Esophagus (tissue), 2 donors: ENCODE measurements around the gene ADGRG1. TPM values are rescaled to one million over a fixed set of nuclear protein-coding genes. Genes with fewer than 3 reads are reported as not detected.

ENCODE experiments used
- H3K27ac ChIP-seq, 2 donors: one replicate each; pipeline ENCODE4 v1.5.1; 2013; ENCODE audit warnings: low read depth in 2 of 2, mild to moderate bottlenecking in 2 of 2, inconsistent platforms in 1 of 2, low read length in 1 of 2, moderate library complexity in 1 of 2
- H3K27me3 ChIP-seq, 2 donors: one replicate each; pipeline ENCODE4 v1.6.1; 2013; ENCODE audit warnings: low read length in 2 of 2, control low read depth in 1 of 2, mild to moderate bottlenecking in 1 of 2; ENCODE audit not compliant: insufficient read depth in 2 of 2, control insufficient read depth in 1 of 2
- H3K36me3 ChIP-seq, 2 donors: one replicate each; pipeline ENCODE4 v1.6.1; 2013; ENCODE audit warnings: low read length in 1 of 2; ENCODE audit not compliant: control insufficient read depth in 2 of 2, insufficient read depth in 2 of 2
- H3K4me1 ChIP-seq, 2 donors: one replicate each; pipeline ENCODE4 v1.6.1; 2013; ENCODE audit warnings: low read length in 1 of 2; ENCODE audit not compliant: control insufficient read depth in 2 of 2, insufficient read depth in 2 of 2
- H3K4me3 ChIP-seq, 2 donors: one replicate each; pipeline ENCODE4 v1.5.1; 2013; ENCODE audit warnings: low read length in 2 of 2, mild to moderate bottlenecking in 2 of 2, low read depth in 1 of 2, moderate library complexity in 1 of 2
- H3K9me3 ChIP-seq, 2 donors: one replicate each; pipeline ENCODE4 v1.6.1; 2013; ENCODE audit warnings: mild to moderate bottlenecking in 2 of 2, low read depth in 1 of 2, low read length in 1 of 2, moderate library complexity in 1 of 2; ENCODE audit not compliant: control insufficient read depth in 2 of 2, insufficient read depth in 1 of 2
- WGBS, 2 donors: extraction: QIAGEN DNeasy Blood & Tissue Kit; methylation state at CpG; one replicate each; pipeline ENCODE4 v1.1.7; 2013; 5-methylcytosine and 5-hydroxymethylcytosine counted together
- polyA plus RNA-seq, 2 donors: library from polyadenylated mRNA; stranded (reverse); fragments of 200-250 nt; gene quantifications; one replicate each; pipeline ENCODE4 v1.2.3, GENCODE V29; 2013
- donor health status: healthy with polysubstance abuse.
- donor health status: Bipolar disorder and iron deficiency.

ADGRG1 gene
- polyA plus RNA-seq, 2 donors: 30.9 to 31.1 TPM

DNA sequence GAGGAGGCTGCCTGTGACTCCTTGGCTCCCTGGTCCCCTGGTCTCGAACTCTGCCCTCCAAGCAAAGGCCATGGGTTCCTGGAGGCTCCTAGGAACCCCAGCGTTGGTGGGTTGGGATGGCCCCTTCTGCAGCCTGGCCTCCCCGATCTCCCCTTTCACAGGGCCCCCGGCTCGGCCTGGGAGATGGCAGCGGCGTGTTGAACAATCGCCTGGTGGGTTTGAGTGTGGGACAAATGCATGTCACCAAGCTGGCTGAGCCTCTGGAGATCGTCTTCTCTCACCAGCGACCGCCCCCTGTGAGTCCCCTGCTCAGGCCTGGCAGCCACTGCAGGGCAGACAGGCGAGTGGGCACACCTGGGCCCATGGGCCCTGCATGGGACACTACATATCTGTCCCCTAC lies 50.6 kb downstream of the ADGRG1 start:
- H3K27me3 ChIP-seq: no peaks in the 10 kb centered on the region
- H3K36me3 ChIP-seq: no peaks in the 10 kb centered on the region
- H3K4me1 ChIP-seq: peaks cover 0 to 2% of the 10 kb centered on the region in 2 donors
- no peak overlapping the region for H3K4me3 ChIP-seq
- H3K27ac ChIP-seq: no peak overlapping the region
- 91 to 93% methylated on average over 12 of the region's 12 CpGs for WGBS, 2 donors
- H3K9me3 ChIP-seq: no peaks in the 10 kb centered on the region

DNA sequence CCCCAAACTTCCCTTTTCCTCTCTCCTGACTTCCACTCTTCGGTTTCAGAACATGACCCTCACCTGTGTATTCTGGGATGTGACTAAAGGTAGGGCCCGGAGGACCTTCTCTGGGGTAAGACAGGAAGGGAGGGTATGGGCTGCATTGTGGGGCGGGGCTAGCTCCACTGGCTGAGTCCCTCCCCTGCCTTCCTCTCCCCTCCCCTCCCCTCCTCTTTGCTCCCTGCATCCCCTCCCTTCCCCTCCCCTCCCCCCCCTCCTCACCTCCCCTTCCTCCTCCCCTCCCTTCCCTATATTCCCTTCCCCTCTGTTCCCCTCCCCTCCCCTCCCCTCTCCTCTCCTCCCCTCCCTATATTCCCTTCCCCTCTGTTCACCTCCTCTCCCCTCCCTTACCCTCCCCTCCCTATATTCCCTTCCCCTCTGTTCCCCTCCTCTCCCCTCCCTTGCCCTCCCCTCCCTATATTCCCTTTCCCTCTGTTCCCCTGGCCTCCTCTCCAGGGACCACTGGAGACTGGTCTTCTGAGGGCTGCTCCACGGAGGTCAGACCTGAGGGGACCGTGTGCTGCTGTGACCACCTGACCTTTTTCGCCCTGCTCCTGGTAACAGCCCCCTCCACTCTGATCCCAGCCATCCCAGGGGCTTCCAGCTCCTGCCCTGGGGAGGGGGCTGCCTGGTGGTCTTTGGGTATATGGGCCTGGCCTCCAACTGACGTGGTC lies 51.5 kb downstream of the ADGRG1 start:
- Histone ChIP-seq H3K4me3 (no peak overlapping the region), H3K9me3 (no peaks in the 10 kb centered on the region), H3K36me3 (no peaks in the 10 kb centered on the region), H3K27me3 (no peaks in the 10 kb centered on the region), H3K4me1 (peaks cover 0 to 2% of the 10 kb centered on the region in 2 donors), H3K27ac (no peak overlapping the region)
- 70 to 84% methylated on average over 7 of the region's 7 CpGs for WGBS, 2 donors

DNA sequence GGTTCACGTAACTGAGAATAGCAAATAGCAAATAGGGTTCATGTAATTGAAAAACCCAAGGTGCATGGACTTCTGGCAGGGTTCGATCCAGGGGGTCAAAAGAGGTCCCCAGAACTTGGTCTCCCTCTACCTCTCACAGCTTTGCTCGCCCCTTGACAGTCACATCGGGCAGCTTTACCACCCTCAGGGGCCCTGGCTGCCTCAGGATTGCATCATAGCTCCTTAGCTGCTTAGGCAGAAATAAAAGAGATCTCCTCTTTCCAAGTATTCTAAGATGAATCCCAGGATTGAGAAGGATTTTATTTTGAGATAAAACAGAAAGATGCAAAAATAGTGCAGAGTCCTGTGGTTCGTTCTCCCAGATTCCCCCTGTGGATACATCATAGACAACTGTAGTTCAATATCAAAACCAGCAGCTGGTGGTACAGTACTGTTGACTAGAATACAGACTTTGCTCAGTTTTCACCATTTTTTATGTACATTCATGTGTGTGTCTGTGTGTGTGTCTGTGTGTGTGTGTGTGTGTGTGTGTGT lies 52.5 kb downstream of the ADGRG1 start:
- Histone ChIP-seq H3K27me3 (no peaks in the 10 kb centered on the region), H3K27ac (no peak overlapping the region), H3K4me3 (no peak overlapping the region), H3K4me1 (peaks cover 0 to 2% of the 10 kb centered on the region in 2 donors), H3K9me3 (no peaks in the 10 kb centered on the region), H3K36me3 (no peaks in the 10 kb centered on the region)
- 76 to 81% methylated on average over 5 of the region's 5 CpGs for WGBS, 2 donors

DNA sequence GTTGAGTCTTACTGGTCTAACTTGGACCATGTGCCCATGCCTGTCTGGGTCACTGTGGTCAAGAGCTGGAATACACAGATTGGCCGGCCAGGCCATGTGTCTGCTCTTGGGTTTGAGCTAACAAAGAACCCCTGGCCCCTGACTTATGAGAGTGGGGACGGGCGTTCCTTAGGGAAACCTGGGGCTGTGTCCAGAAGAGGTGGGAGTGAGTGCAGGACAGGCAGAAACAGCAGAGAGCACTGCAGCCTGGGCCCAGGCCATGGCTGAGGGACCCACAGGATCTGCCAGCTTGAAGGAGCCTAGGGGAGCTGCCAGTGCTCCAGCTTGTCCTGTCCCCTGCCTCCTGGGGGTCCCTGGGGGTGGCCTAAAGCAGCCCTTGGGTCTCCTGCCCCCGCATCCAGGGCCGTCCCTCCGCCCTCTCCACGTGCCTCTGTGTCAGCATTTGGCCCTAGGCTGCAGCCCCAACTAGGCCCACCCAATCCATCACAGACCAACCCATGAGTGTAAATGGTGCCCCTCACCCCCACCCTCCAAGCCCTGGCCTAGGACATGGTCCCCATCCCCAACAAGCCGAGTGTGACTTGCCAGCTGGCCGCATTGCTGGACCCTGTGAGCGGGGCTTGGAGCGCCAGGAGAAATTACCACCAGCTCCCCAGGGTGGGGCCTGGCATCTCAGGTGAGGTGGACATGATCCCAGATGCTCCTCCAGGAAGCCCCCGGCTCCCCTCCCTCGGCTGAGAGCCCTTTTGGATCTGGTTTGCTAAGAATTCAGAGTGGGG lies 53.7 kb downstream of the ADGRG1 start:
- H3K27ac ChIP-seq: no peak overlapping the region
- H3K36me3 ChIP-seq: no peaks in the 10 kb centered on the region
- WGBS, 2 donors: 94 to 96% methylated on average over 13 of the region's 13 CpGs
- H3K4me1 ChIP-seq: peaks cover 0 to 2% of the 10 kb centered on the region in 2 donors
- H3K4me3 ChIP-seq: no peak overlapping the region
- no peaks in the 10 kb centered on the region for H3K9me3 ChIP-seq
- no peaks in the 10 kb centered on the region for H3K27me3 ChIP-seq

DNA sequence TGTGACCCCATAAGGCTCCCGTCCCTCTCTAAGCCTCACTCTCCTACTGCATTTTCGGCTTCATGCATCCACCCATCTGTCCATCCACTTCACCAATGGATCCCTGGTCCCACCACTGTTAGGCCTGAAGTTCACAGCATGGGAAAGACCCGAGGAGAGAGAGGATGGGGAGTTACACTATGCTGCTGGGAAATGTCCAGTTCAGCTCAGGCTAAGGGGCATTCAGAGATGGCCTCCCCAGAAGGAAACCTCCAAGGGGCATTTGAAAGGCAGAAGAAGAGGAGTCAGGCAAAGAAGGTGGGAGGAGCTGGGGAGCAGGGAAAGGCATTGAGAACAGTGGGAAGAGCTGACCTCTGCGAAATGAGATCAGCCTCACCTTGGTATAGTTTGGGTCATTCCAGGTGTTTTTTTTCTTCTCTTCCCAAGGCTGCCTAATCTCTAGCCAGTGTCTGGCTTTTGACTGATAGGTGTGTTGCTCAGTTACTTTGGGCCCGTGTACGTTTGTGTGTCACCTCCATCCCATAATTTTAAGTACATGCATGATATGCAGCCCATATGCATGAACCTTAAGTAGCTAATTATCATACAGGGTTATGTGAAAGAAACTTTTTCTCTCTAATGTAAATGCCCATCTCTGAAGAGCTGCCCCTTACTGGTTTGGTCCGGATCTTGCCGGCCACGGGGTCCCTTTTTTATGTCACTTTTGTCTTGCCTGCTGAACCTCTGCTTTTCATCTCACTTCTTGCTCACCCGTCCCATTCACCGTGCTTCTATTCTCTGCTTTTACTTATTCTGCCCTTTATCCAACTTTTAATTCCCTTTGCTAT lies 54.6 kb downstream of the ADGRG1 start:
- Histone ChIP-seq H3K4me1 (no peaks in the 10 kb centered on the region), H3K36me3 (no peaks in the 10 kb centered on the region), H3K4me3 (no peak overlapping the region), H3K27me3 (no peaks in the 10 kb centered on the region), H3K9me3 (no peaks in the 10 kb centered on the region), H3K27ac (no peak overlapping the region)
- 88 to 89% methylated on average over 11 of the region's 11 CpGs for WGBS, 2 donors

DNA sequence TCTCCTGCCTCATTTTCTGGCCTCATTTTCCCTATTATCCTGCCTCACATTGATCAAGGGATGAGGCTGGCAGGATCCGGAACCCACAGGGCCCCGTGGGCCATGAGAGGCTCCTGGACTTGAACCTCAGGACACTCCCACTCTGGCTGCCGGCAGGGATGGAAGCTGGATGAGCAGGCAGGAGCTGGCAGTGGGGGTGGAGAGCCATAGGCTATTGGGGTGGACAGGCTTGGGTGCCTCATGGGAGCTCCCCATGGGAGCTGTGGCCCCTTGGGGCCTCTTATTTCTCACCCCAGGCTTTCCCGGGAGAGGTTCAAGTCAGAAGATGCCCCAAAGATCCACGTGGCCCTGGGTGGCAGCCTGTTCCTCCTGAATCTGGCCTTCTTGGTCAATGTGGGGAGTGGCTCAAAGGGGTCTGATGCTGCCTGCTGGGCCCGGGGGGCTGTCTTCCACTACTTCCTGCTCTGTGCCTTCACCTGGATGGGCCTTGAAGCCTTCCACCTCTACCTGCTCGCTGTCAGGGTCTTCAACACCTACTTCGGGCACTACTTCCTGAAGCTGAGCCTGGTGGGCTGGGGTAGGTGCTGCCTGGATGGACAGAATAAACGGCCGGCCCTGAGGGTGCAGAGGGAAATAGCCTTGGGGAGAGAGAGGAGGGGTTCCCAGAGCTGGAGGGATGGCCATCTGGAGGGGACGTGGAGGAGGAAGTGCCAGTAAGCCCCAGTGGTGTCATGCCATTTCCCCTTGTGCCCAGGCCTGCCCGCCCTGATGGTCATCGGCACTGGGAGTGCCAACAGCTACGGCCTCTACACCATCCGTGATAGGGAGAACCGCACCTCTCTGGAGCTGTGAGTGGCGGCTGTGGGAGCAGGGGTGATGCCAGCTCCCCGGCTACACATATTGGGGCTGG lies 55.5 kb downstream of the ADGRG1 start:
- Histone ChIP-seq H3K9me3 (no peaks in the 10 kb centered on the region), H3K4me3 (no peak overlapping the region), H3K27me3 (no peaks in the 10 kb centered on the region), H3K27ac (no peak overlapping the region), H3K36me3 (no peaks in the 10 kb centered on the region), H3K4me1 (no peaks in the 10 kb centered on the region)
- WGBS, 2 donors: 87 to 90% methylated on average over 18 of the region's 18 CpGs

DNA sequence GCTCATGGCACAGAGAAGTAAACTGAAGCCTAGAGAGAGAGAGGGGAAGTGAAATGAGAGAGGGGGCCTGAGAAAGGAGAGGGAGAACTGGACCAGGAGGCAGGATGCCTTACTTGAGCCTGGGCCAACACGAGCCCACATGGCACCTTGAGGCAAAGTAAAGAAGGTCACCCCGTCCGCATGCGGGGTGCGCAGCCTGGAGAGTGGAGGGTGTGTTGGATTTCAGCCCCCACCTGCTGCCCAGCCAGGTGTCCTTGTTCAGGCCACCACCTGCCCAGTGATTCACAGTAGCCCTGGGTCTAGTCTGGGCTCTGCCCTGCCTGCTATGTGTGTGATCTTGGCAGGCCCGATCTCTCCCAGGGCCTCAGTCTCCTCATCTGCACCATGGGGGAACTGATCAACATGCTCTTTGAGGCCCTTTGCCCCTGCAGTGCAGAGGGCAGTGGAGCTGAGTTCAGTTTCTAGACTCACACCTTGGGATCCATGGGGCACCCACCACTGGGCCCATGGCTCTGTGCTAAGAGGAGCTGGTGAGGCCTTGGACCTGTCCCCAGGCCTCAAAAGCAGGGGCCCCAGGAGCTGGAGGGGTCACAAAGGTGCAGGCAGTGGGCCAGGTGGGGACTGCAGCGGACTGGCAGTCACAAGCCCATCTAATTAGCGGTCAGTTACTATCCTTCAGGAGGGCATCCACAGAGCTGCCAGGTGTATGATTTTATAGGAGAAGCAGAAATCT lies 56.4 kb downstream of the ADGRG1 start:
- H3K27ac ChIP-seq: no peak overlapping the region
- H3K4me3 ChIP-seq: no peak overlapping the region
- H3K36me3 ChIP-seq: no peaks in the 10 kb centered on the region
- H3K4me1 ChIP-seq: peaks cover 0 to 2% of the 10 kb centered on the region in 2 donors
- no peaks in the 10 kb centered on the region for H3K9me3 ChIP-seq
- no peaks in the 10 kb centered on the region for H3K27me3 ChIP-seq
- 95% methylated on average over 8 of the region's 8 CpGs for WGBS, 2 donors

DNA sequence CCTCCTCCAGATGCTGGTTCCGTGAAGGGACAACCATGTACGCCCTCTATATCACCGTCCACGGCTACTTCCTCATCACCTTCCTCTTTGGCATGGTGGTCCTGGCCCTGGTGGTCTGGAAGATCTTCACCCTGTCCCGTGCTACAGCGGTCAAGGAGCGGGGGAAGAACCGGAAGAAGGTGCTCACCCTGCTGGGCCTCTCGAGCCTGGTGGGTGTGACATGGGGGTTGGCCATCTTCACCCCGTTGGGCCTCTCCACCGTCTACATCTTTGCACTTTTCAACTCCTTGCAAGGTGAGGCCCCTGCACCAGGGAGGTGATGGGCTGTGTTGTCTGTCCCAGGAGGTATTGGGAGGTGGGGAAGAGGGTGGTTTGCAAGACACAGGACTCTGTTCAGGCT lies 57.2 kb downstream of the ADGRG1 start:
- no peak overlapping the region for H3K27ac ChIP-seq
- peaks cover 0 to 2% of the 10 kb centered on the region in 2 donors for H3K4me1 ChIP-seq
- H3K4me3 ChIP-seq: no peak overlapping the region
- H3K36me3 ChIP-seq: no peaks in the 10 kb centered on the region
- 87 to 90% methylated on average over 11 of the region's 11 CpGs for WGBS, 2 donors
- H3K9me3 ChIP-seq: no peaks in the 10 kb centered on the region
- no peaks in the 10 kb centered on the region for H3K27me3 ChIP-seq
